Lower lobe of right lung (tissue), 2 donors: ENCODE measurements around the gene PSKH1. TPM values are rescaled to one million over a fixed set of nuclear protein-coding genes. Genes with fewer than 3 reads are reported as not detected.

ENCODE experiments used
- ATAC-seq, 2 donors: fragments of 200-7000 bp; cut with Tn5 transposase; one replicate each; pipeline ENCODE4 v1.9.1; 2020 to 2022; ENCODE audit warnings: mild to moderate bottlenecking in 2 of 2, moderate library complexity in 2 of 2
- DNase-seq: peaks from one replicate; pipeline ENCODE4 v3.0.0-alpha.2; 2020
- H3K27ac ChIP-seq: fragments of 200-600 bp; one replicate; pipeline ENCODE4 v1.8.0; 2022
- H3K27me3 ChIP-seq: fragments of 200-600 bp; one replicate; pipeline ENCODE4 v1.8.0; 2022; ENCODE audit warnings: low read depth
- H3K36me3 ChIP-seq: fragments of 200-600 bp; one replicate; pipeline ENCODE4 v1.8.0; 2022; ENCODE audit warnings: mild to moderate bottlenecking
- H3K4me1 ChIP-seq: fragments of 200-600 bp; one replicate; pipeline ENCODE4 v1.8.0; 2022
- H3K4me3 ChIP-seq: fragments of 200-600 bp; one replicate; pipeline ENCODE4 v1.8.0; 2022; ENCODE audit warnings: mild to moderate bottlenecking
- H3K9me3 ChIP-seq: fragments of 200-600 bp; one replicate; pipeline ENCODE4 v1.8.0; 2022
- intact Hi-C: fragments of 100-400 bp; cut with DNase I; formaldehyde crosslinking; loops from one replicate; pipeline ENCODE4 v1.11.0; 2022
- total RNA-seq: library from RNA; stranded (reverse); fragmentation: NEBNext Ultra II Directional; extraction: Animal tissue kit (Norgen Biotek cat#: 25700); gene quantifications from one replicate; pipeline ENCODE4 v1.2.1, GENCODE V29; 2021
- TF ChIP-seq, protein P1 (sequence below): fragments of 200-600 bp; IDR thresholded peaks from one replicate; pipeline ENCODE4 v1.8.0; 2022; ENCODE audit warnings: antibody characterized with exemption, mild to moderate bottlenecking
- donor health status: DM: no; HTN: yes; CAD: no; lungs with severe emphysema.

Gene PSKH1
- total RNA-seq, 1 donor from 2014 or later, result 28.3 TPM

- Histone ChIP-seq H3K36me3 (peaks cover 73% of the 10 kb centered on the region), H3K27me3 (no peaks in the 10 kb centered on the region), H3K9me3 (no peaks in the 10 kb centered on the region), H3K4me3 (no peak overlapping the region), H3K27ac (no peak overlapping the region), H3K4me1 (peaks cover 21% of the 10 kb centered on the region)
- ATAC-seq, result peak; percentile 35 to 45
- no peak for DNase-seq
- intact Hi-C loops, result no loop called here
- TF ChIP-seq, protein P1, sequence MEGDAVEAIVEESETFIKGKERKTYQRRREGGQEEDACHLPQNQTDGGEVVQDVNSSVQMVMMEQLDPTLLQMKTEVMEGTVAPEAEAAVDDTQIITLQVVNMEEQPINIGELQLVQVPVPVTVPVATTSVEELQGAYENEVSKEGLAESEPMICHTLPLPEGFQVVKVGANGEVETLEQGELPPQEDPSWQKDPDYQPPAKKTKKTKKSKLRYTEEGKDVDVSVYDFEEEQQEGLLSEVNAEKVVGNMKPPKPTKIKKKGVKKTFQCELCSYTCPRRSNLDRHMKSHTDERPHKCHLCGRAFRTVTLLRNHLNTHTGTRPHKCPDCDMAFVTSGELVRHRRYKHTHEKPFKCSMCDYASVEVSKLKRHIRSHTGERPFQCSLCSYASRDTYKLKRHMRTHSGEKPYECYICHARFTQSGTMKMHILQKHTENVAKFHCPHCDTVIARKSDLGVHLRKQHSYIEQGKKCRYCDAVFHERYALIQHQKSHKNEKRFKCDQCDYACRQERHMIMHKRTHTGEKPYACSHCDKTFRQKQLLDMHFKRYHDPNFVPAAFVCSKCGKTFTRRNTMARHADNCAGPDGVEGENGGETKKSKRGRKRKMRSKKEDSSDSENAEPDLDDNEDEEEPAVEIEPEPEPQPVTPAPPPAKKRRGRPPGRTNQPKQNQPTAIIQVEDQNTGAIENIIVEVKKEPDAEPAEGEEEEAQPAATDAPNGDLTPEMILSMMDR, result peak; percentile 67
Measured at GRCh38 chr16:67942200-67942509, 49.1 kb downstream of the PSKH1 start.

- ATAC-seq, result peak in 1 of 2 donors; percentile 2
- Histone ChIP-seq H3K36me3 (peaks cover 78% of the 10 kb centered on the region), H3K9me3 (no peaks in the 10 kb centered on the region), H3K4me3 (no peak overlapping the region), H3K4me1 (peaks cover 16% of the 10 kb centered on the region), H3K27ac (no peak overlapping the region), H3K27me3 (no peaks in the 10 kb centered on the region)
- DNase-seq, result no peak
- intact Hi-C loops, result no loop called here
- TF ChIP-seq, protein P1, result no peak
Measured at GRCh38 chr16:67942510-67943255, 49.6 kb downstream of the PSKH1 start.

DNA sequence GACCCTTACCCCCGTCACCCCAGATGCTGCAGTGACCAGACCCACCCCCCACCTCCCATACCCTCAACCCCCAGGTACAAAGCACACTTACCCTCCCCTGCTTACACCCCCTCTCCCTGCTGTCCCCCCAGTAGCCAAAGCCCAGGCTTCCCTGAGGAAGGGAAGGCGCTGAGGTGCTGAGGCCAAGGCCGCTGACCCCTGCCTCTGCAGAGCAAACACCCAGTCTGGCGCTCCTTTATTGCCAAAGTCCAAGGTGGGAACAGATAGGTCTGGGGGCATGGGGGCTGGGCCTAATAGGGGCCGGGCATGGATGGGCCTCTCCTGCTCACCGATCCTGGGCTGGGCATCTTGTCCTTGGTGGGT lies 50.2 kb downstream of the PSKH1 start:
- intact Hi-C loops, result no loop called here
- H3K4me1 ChIP-seq, result peaks cover 14% of the 10 kb centered on the region
- ATAC-seq (no peak), DNase-seq (no peak)
- H3K9me3 ChIP-seq, result no peaks in the 10 kb centered on the region
- H3K4me3 ChIP-seq, result no peak overlapping the region
- H3K36me3 ChIP-seq, result peaks cover 84% of the 10 kb centered on the region
- peak overlapping the region; percentile 64 for H3K27ac ChIP-seq
- H3K27me3 ChIP-seq, result no peaks in the 10 kb centered on the region
- TF ChIP-seq, protein P1, result no peak

DNA sequence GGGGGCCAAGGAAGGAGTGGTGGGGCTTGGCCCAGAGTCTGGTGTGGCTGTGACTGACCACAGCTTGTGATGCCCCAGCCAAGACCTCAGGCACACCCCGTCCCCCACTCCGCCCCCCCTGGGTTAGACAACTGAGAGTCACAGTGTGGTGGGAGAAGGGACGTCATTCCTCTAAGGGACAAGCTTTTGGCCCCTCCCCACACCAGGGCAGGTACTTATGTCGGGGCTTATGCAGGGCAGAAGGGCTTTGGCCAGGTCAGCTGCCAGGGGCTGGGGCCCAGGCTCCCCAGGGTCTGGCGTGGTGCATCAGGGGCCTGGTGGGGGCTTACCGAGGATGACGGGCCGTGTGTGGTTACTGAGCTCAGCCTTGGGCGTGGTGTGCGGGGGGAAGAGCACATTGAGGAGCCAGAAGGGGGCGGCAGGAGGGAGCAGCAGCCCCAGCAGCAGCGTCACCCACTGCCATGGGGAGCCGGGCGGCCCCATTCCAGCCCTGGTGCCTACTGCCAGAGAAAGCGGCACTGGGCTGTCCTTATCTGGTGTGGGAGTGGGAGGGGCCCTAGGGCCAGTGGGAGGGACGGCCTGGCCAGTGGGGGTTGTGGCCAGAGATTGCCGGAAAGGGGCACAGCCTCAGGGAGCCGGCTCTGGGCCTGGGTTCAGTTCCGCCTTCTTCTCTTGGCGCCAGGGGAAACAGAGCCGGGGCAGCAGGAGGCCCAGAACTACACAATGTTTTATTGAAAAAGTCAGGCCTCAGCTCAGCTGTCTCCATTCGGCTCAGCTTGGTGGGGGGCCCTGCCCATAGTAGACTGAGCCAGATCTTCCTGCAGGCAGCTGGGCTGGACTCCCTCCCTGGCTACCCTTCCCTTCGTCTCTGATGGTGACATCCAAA lies 50.8 kb downstream of the PSKH1 start, which contains the start of gene LCAT:
Gene LCAT (minus strand): TSS at position 502 of the 886 bp plus-strand sequence. CDS start 19 bp downstream, at position 483.
- DNase-seq (no peak), ATAC-seq (peak; percentile 31 to 44)
- Histone ChIP-seq H3K9me3 (no peaks in the 10 kb centered on the region), H3K27me3 (no peaks in the 10 kb centered on the region), H3K27ac (peak within 1 kb of the TSS; percentile 64), H3K36me3 (peaks cover 90% of the 10 kb centered on the region), H3K4me1 (peaks cover 14% of the 10 kb centered on the region), H3K4me3 (no peak within 1 kb of the TSS)
- TF ChIP-seq, protein P1, result no peak
- intact Hi-C loops, result no loop called here

DNA sequence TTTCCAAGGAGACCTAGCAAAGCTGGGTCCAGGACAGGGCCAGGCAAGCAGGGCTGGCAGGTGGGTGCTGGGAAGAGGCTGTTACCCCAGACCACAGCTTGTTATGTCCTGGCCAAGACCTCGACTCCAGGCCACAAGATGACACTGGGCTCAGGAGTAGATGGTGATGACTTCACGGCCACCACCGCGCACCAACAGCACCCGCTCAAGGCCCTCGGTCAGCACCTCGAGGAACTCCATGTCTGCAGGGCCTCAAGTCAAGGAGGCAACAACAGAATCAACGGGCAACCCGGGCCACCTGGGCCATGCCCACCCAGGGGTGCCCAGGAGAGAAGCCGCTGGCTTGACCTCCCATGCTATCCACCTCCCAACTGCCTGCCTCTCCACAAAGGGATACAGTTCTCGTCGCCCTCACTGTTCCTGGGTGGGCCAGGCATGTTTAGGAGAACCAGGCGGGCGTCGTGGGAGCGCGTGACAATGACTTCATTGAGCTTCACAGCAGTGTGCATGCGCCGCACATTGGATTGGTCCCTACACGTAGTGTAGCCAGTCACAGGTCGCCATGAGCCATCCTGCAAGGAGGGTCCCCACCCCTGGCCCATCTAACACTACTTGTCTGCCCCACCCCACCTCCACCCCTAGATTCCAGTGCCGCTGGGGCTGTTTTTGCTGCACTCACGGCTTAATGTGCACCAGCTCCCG lies 51.8 kb downstream of the PSKH1 start:
- H3K27ac ChIP-seq, result peak overlapping the region; percentile 64
- peaks cover 14% of the 10 kb centered on the region for H3K4me1 ChIP-seq
- H3K4me3 ChIP-seq, result no peak overlapping the region
- DNase-seq (no peak), ATAC-seq (no peak)
- TF ChIP-seq, protein P1, result no peak
- no peaks in the 10 kb centered on the region for H3K9me3 ChIP-seq
- intact Hi-C loops, result no loop called here
- peaks cover 93% of the 10 kb centered on the region for H3K36me3 ChIP-seq
- no peaks in the 10 kb centered on the region for H3K27me3 ChIP-seq
